ENCODE measurements around the gene RAB15.
"Not testable (repeated sequence)": the region's sequence is repeated elsewhere in the genome, so short reads cannot be mapped to it uniquely, and the experiment has no call there.

The RAB15 gene

GRCh38 chr14:64934338-64934929 lies 37.7 kb downstream of the RAB15 start:
- DNase-seq = no peak

- DNase-seq = no peak
These were observed 39.9 kb downstream of the RAB15 start for GRCh38 chr14:64932231-64932630.

GRCh38 chr14:64931123-64931522 lies 41.0 kb downstream of the RAB15 start:
- DNase-seq = no peak

- DNase-seq = no peak
These were observed 41.9 kb downstream of the RAB15 start for GRCh38 chr14:64930085-64930843.

GRCh38 chr14:64929014-64929359 lies 43.1 kb downstream of the RAB15 start:
- no peak for DNase-seq

GRCh38 chr14:64928239-64929013 lies 43.7 kb downstream of the RAB15 start:
- DNase-seq = no peak

GRCh38 chr14:64927031-64927430 lies 45.1 kb downstream of the RAB15 start:
- no peak for DNase-seq

- no peak for DNase-seq
These were observed 45.6 kb downstream of the RAB15 start for GRCh38 chr14:64926398-64926995.

GRCh38 chr14:64923015-64923414 lies 49.1 kb downstream of the RAB15 start:
- no peak for DNase-seq

GRCh38 chr14:64920465-64920864 lies 51.7 kb downstream of the RAB15 start:
- no peak for DNase-seq

- DNase-seq = no peak
These were observed 52.5 kb downstream of the RAB15 start for GRCh38 chr14:64919618-64920017.

- no peak for DNase-seq
These were observed 52.9 kb downstream of the RAB15 start for GRCh38 chr14:64919215-64919614.

GRCh38 chr14:64918216-64918615 lies 53.9 kb downstream of the RAB15 start:
- no peak for DNase-seq

- DNase-seq = no peak
These were observed 56.3 kb downstream of the RAB15 start for GRCh38 chr14:64915797-64916196.

GRCh38 chr14:64915029-64915424 lies 57.1 kb downstream of the RAB15 start:
- no peak for DNase-seq

- peak; percentile 94 for DNase-seq
These were observed 57.7 kb downstream of the RAB15 start, which contains the start of gene CHURC1 for GRCh38 chr14:64914237-64915028. Gene CHURC1 (plus strand): TSS chr14:64914455. CDS start chr14:64914496, 41 bp downstream.

GRCh38 chr14:64913477-64913876 lies 58.7 kb downstream of the RAB15 start:
- DNase-seq = not testable (repeated sequence)

- DNase-seq = no peak
These were observed 59.9 kb downstream of the RAB15 start for GRCh38 chr14:64912261-64912660.

GRCh38 chr14:64910847-64911495 lies 61.2 kb downstream of the RAB15 start:
- no peak for DNase-seq

- no peak for DNase-seq
These were observed 66.1 kb downstream of the RAB15 start for GRCh38 chr14:64906022-64906421.

- DNase-seq = no peak
These were observed 72.2 kb downstream of the RAB15 start for GRCh38 chr14:64899958-64900357.

All from stimulated activated CD4-positive, alpha-beta T cell treated with anti-CD3 and anti-CD28 coated beads, Interleukin-12 subunit alpha, Interleukin-12 subunit beta, amount 100 ng/mL, for 4 hours (primary cell).